Hepatocyte (in vitro differentiated cells): ENCODE data around the gene RRAGC. TPM values are rescaled to one million over a fixed set of nuclear protein-coding genes. Genes with fewer than 3 reads are reported as not detected.

Experiments used
- DNase-seq: peaks from one replicate; pipeline ENCODE4 v3.0.0-alpha.2; 2016; ENCODE audit warnings: low spot score
- H2AFZ ChIP-seq: fragments of 200-600 bp; sonication (generic); 2 replicates; pipeline ENCODE4 v1.6.0; 2016; ENCODE audit warnings: antibody characterized with exemption, mild to moderate bottlenecking
- H3K27ac ChIP-seq: fragments of 200-600 bp; sonication (generic); 2 replicates; pipeline ENCODE4 v1.5.1; 2016; ENCODE audit warnings: mild to moderate bottlenecking
- H3K27me3 ChIP-seq: fragments of 200-600 bp; sonication (generic); 2 replicates; pipeline ENCODE4 v1.6.1; 2016
- H3K36me3 ChIP-seq: fragments of 200-600 bp; sonication (generic); replicated peaks from 2 replicates; pipeline ENCODE4 v1.5.1; 2016; ENCODE audit warnings: low read depth; ENCODE audit not compliant: insufficient read depth
- H3K4me1 ChIP-seq: fragments of 200-600 bp; sonication (generic); 2 replicates; pipeline ENCODE4 v1.5.1; 2016; ENCODE audit warnings: mild to moderate bottlenecking, moderate library complexity; ENCODE audit not compliant: insufficient read depth
- H3K4me2 ChIP-seq: fragments of 200-600 bp; sonication (generic); 2 replicates; pipeline ENCODE4 v1.6.0; 2016
- H3K4me3 ChIP-seq: fragments of 200-600 bp; sonication (generic); 2 replicates; pipeline ENCODE4 v1.5.1; 2016; ENCODE audit warnings: mild to moderate bottlenecking
- H3K79me2 ChIP-seq: fragments of 200-600 bp; sonication (generic); 2 replicates; pipeline ENCODE4 v1.6.0; 2017; ENCODE audit warnings: mild to moderate bottlenecking
- H3K9me2 ChIP-seq: fragments of 200-600 bp; sonication (generic); replicated peaks from 2 replicates; pipeline ENCODE4 v1.6.0; 2017; ENCODE audit warnings: mild to moderate bottlenecking; ENCODE audit not compliant: insufficient read depth
- H3K9me3 ChIP-seq: fragments of 200-600 bp; sonication (generic); 2 replicates; pipeline ENCODE4 v1.5.1; 2016; ENCODE audit warnings: low read depth, mild to moderate bottlenecking
- H4K20me1 ChIP-seq: fragments of 200-600 bp; sonication (generic); 2 replicates; pipeline ENCODE4 v1.6.0; 2016; ENCODE audit warnings: mild to moderate bottlenecking; ENCODE audit not compliant: insufficient read depth, poor library complexity, severe bottlenecking
- EZH2 ChIP-seq: fragments of 200-600 bp; sonication (generic); IDR thresholded peaks from 2 replicates; pipeline ENCODE4 v1.6.1; 2016; ENCODE audit warnings: antibody characterized with exemption, mild to moderate bottlenecking, borderline replicate concordance
- EZH2phosphoT487 ChIP-seq: fragments of 200-600 bp; sonication (generic); IDR thresholded peaks from one replicate; pipeline ENCODE4 v1.6.1; 2018; ENCODE audit warnings: antibody characterized with exemption, mild to moderate bottlenecking, low read depth, moderate library complexity; ENCODE audit not compliant: unreplicated experiment, severe bottlenecking
- WGBS: methylation state at CpG from one replicate; pipeline ENCODE4 v1.1.6; 2016; ENCODE audit warnings: low lambda C conversion rate; ENCODE audit errors: missing lambda C conversion rate; 5-methylcytosine and 5-hydroxymethylcytosine counted together
- polyA plus RNA-seq: library from polyadenylated mRNA; unstranded; fragments of >200 nt; fragmentation: Nextera tagmentation; extraction: Ambion mirVana; gene quantifications from 2 replicates; pipeline ENCODE4 v1.2.1, GENCODE V29; 2016
- total RNA-seq: library from RNA; depleted of rRNA; stranded (reverse); fragments of >200 nt; gene quantifications from 2 replicates; pipeline ENCODE4 v1.2.3, GENCODE V29; 2014
- TF ChIP-seq, protein P1 (sequence below): fragments of 200-600 bp; sonication (generic); IDR thresholded peaks from 2 replicates; pipeline ENCODE4 v1.5.1; 2016; ENCODE audit warnings: antibody characterized with exemption, mild to moderate bottlenecking; ENCODE audit not compliant: poor library complexity

RRAGC gene
- total and polyA plus RNA-seq, 2 experiments from 2014 or later = 21.7 to 36.6 TPM

DNA sequence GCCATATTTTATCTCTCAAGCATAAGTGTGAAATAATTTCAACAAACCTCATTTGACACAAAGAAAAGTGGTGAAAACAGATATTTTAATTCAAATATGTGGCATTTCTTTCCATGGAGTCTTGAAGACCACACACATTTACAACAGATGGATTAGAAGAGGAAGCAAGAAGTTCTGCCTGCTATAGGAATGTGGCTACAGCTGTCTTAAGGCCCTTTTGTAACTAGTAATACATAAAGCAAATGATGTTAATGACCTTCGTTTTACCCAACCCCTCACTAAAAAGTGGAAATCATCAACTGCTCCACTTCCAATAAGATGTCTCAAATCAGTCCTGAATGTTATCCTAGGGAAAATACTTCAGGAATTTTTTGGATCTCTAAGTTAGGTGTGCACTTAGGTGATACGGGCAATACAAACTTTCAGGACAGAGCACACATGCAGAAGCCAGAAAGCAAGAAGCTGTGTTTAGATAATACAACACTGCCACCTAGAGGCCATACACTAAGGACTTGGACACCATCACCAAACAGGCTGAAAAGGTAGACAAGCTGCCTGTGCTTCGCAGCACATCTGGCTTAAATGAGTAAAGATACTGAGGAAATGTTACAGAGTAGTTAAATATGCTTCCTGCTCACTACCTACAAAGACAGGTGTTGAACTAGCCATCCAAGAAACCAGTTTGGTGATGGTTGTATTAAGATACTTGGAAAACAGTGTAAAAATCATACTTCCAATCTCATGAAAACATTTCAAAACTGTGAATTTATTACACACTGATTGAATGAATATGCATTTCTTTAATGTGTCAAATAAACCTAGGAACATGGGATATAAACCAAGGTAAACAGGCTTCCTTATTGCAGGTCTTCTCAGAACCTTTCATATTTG, 24.4 kb downstream of the RRAGC start:
- TF ChIP-seq EZH2 (no peak), EZH2phosphoT487 (no peak)
- TF ChIP-seq, protein P1, sequence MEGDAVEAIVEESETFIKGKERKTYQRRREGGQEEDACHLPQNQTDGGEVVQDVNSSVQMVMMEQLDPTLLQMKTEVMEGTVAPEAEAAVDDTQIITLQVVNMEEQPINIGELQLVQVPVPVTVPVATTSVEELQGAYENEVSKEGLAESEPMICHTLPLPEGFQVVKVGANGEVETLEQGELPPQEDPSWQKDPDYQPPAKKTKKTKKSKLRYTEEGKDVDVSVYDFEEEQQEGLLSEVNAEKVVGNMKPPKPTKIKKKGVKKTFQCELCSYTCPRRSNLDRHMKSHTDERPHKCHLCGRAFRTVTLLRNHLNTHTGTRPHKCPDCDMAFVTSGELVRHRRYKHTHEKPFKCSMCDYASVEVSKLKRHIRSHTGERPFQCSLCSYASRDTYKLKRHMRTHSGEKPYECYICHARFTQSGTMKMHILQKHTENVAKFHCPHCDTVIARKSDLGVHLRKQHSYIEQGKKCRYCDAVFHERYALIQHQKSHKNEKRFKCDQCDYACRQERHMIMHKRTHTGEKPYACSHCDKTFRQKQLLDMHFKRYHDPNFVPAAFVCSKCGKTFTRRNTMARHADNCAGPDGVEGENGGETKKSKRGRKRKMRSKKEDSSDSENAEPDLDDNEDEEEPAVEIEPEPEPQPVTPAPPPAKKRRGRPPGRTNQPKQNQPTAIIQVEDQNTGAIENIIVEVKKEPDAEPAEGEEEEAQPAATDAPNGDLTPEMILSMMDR = peak; percentile 88
- no peak overlapping the region for H3K4me3 ChIP-seq
- no peaks in the 10 kb centered on the region for H4K20me1 ChIP-seq
- 43% methylated on average over 3 of the region's 3 CpGs for WGBS
- H3K79me2 ChIP-seq = no peaks in the 10 kb centered on the region
- H3K9me2 ChIP-seq = no peaks in the 10 kb centered on the region
- peaks cover 4% of the 10 kb centered on the region for H3K27me3 ChIP-seq
- no peak overlapping the region for H3K27ac ChIP-seq
- H3K9me3 ChIP-seq = no peaks in the 10 kb centered on the region
- H3K36me3 ChIP-seq = no peaks in the 10 kb centered on the region
- no peak overlapping the region for H3K4me2 ChIP-seq
- no peak overlapping the region for H2AFZ ChIP-seq
- DNase-seq = peak; percentile 90
- no peaks in the 10 kb centered on the region for H3K4me1 ChIP-seq

DNA sequence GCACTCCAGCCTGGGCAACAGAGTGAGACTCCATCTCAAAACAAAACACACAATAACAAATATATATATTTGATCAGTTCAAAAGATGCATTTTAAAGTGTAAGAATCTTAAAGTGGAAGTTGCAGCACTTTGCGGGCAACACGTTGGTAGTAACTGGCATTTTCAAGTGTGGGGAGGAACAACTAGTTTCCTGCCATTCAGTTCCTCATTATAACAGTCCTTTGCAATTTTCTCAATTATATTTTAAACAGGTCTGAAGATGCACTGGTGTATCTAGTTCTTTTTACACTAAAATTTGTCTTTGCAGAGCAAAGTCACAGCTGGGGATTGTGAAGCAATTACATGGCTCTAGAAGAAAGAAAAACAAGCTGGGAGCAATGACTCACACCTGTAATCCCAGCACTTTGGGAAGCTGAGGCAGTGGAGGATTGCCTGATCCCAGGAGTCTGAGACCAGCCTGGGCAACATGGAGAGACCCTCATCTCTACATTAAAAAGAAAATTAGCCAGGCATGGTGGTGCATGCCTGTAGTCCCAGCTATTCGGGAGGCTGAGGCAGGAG, 25.3 kb downstream of the RRAGC start:
- H3K9me2 ChIP-seq = no peaks in the 10 kb centered on the region
- H3K27me3 ChIP-seq = peaks cover 5% of the 10 kb centered on the region
- 89% methylated on average over 3 of the region's 3 CpGs for WGBS

DNA sequence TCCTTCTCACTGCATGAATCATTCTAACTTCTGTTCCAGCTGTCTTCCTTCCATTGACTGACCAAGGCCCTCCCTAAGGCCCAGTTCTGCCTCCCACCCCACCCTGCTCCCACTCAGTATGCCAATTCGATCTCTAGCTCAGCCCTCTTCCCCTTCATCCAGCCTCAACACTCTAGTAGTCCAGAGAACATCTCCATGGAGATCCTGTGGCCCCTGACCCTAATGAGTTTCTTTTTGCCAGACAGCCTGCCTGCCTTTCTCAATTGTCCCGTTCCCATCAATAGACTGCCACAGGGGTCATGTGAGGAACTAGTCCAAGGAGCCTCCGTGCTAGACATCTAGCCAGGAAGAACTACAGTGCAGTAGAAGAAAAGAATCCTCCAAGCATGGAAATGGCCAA, 26.4 kb downstream of the RRAGC start:
- H3K79me2 ChIP-seq = no peaks in the 10 kb centered on the region
- H3K9me2 ChIP-seq = no peaks in the 10 kb centered on the region
- H3K4me2 ChIP-seq = no peak overlapping the region
- no peak overlapping the region for H3K27ac ChIP-seq
- TF ChIP-seq, protein P1 = no peak
- TF ChIP-seq EZH2 = no peak
- no peak for TF ChIP-seq EZH2phosphoT487
- H3K9me3 ChIP-seq = no peaks in the 10 kb centered on the region
- no peak overlapping the region for H2AFZ ChIP-seq
- WGBS = 78% methylated on average over 3 of the region's 3 CpGs
- no peak for DNase-seq
- H3K27me3 ChIP-seq = peaks cover 5% of the 10 kb centered on the region
- H3K4me3 ChIP-seq = no peak overlapping the region
- H3K36me3 ChIP-seq = no peaks in the 10 kb centered on the region
- H4K20me1 ChIP-seq = no peaks in the 10 kb centered on the region
- no peaks in the 10 kb centered on the region for H3K4me1 ChIP-seq

More for the DNA sequence above, 25.3 kb downstream of the RRAGC start:
- Histone ChIP-seq H2AFZ (no peak overlapping the region), H3K4me1 (no peaks in the 10 kb centered on the region), H3K4me3 (no peak overlapping the region), H4K20me1 (no peaks in the 10 kb centered on the region), H3K27ac (no peak overlapping the region), H3K9me3 (no peaks in the 10 kb centered on the region), H3K4me2 (no peak overlapping the region), H3K79me2 (no peaks in the 10 kb centered on the region), H3K36me3 (no peaks in the 10 kb centered on the region)
- no peak for DNase-seq
- TF ChIP-seq EZH2phosphoT487 (no peak), EZH2 (no peak)
- TF ChIP-seq, protein P1 = no peak
